GOT3 (cell line): ENCODE results near the gene GTF2F2.

Experiments used
- DNase-seq: peaks from one replicate; lab custom pipeline; 2025; ENCODE audit warnings: mixed read lengths; lab: John Stamatoyannopoulos, UW

The GTF2F2 gene, protein sequence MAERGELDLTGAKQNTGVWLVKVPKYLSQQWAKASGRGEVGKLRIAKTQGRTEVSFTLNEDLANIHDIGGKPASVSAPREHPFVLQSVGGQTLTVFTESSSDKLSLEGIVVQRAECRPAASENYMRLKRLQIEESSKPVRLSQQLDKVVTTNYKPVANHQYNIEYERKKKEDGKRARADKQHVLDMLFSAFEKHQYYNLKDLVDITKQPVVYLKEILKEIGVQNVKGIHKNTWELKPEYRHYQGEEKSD

GRCh38 chr13:45119991-45120864, at the start of gene GTF2F2:
GTF2F2 (plus strand) TSS chr13:45120510; CDS start chr13:45120656, 146 bp downstream.
- DNase-seq: peak; percentile 68

- DNase-seq: no peak
Observed at GRCh38 chr13:45073809-45074208, 46.5 kb upstream of the GTF2F2 start.

- DNase-seq: no peak
Observed at GRCh38 chr13:45074721-45075120, 45.6 kb upstream of the GTF2F2 start.

GRCh38 chr13:45078003-45078402, 42.3 kb upstream of the GTF2F2 start:
- no peak for DNase-seq

DNA sequence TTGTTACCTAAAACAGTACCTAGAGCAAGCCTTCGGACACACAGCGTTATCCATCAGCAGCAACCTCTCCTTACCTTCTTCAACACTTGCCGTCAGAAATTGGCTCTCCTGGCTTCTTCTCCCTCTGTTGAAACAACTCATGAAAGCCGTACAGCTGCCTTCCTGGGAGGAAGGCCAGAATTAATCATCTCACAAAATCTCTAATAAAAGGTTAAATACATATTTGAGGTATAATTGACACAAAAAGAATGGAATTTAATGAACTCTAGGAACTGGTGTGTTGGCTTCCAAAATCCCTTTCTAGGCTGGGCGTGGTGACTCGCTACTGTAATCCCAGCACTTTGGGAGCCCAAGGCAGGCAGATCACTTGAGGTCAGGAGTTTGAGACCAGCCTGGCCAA, 37.3 kb upstream of the GTF2F2 start:
- no peak for DNase-seq

GRCh38 chr13:45084515-45084914, 35.8 kb upstream of the GTF2F2 start:
- no peak for DNase-seq

GRCh38 chr13:45086484-45086883, 33.8 kb upstream of the GTF2F2 start:
- no peak for DNase-seq

GRCh38 chr13:45092663-45093062, 27.6 kb upstream of the GTF2F2 start:
- DNase-seq: no peak

DNA sequence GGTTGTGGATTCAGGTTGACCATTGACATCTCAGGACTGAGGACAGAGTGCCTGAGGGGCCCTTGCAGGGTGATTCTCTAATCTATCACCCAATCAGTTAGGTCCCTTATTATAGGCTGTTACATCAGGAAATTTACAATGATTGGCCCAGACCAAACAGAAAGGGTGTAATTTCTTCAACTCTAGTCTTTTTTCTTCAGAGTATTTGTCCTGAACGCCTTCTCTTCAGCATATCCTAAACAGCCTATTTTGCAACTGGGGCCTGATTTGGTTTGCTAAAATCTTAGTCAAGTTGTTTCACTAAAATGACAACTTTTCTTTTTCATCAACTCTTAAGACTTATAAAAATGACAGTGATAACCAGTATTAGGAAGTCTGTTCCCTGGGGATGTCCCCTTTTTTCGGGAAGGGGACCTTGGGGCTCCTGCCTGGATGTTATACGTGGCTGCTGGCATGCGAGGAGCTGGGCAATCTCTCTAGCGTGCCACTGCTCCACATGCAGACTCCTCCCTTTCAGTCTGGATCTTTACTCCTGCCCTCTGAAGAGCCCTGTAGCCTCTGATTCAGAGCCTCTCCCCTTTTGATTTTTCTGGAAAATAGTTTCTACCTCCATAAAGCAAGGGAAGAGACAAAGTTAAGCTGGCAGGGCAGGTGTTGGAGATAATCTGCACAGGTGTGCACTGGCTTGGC, 19.6 kb upstream of the GTF2F2 start:
- DNase-seq: no peak

DNA sequence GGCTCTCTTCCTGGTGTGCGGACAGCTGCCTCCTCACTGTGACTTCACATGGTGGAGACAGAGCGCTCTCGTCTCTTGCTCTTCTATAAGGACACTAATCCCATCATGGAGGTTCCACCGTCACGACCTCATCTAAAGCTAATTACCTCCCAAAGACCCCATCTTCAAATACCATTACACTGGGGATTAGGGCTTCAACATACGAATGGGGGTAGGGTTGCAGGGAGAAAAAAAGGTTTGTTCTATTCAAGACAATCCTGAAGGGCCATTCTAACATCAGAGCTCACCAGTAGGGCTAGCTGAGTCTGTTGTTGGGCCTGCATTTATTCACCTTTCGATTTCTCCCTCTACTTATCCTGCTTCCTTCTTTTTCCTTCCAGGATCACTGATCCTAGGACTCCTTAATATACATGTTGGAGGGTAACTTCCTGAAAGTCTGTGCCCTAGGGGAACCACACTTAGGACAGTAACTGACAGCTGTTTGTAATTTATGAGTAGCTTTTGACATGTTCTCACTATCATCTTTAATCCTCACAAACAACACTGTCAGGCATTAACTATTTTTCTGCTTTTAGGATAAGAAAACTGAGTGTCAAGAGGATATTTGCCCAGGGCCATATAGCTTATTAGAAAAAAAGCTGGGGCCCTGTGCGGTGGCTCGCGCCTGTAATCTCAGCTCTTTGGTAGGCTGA, 18.8 kb upstream of the GTF2F2 start:
- DNase-seq: no peak

GRCh38 chr13:45102136-45102507, 18.2 kb upstream of the GTF2F2 start:
- no peak for DNase-seq

DNA sequence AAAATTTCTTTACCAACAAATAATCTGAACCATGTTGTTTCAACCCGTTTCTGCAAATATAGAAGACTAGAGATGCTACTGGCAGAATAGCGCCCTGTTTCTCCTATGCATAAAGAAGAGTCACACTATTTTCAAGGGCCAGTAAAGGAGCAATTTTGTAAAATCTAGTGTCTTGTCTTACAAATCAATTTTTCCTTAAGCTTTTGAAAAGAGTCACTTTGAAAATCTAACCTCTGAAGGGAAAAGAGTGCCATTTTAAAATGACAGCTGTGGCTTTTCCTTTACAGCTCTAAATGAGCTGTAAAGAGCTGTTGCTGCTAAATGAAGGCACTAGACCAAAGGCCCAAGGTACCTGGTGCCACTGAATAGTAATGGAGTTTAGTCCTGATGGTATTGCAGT, 16.9 kb upstream of the GTF2F2 start:
- no peak for DNase-seq

GRCh38 chr13:45104261-45104660, 16.0 kb upstream of the GTF2F2 start:
- DNase-seq: no peak

DNA sequence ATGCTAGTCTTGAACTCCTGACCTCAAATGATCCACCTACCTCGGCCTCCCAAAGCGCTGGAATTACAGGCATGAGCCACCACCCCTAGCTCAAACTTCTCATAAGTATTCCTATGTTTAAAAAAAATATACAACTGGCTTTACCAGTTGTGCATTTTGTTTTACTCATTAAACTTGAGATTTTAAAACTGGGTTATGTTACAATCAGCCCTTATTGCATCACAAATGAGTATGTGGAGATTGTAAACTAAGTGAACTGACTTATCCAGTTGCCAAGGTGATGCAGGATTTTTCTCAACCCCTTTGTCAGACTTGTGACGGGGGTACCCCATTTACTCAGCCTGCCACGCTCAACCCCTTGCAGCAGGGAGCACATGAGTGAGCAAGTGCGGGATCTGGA, 14.4 kb upstream of the GTF2F2 start:
- no peak for DNase-seq

- DNase-seq: no peak
Observed at GRCh38 chr13:45107539-45107938, 12.8 kb upstream of the GTF2F2 start.

GRCh38 chr13:45108716-45109101, 11.6 kb upstream of the GTF2F2 start:
- DNase-seq: no peak

DNA sequence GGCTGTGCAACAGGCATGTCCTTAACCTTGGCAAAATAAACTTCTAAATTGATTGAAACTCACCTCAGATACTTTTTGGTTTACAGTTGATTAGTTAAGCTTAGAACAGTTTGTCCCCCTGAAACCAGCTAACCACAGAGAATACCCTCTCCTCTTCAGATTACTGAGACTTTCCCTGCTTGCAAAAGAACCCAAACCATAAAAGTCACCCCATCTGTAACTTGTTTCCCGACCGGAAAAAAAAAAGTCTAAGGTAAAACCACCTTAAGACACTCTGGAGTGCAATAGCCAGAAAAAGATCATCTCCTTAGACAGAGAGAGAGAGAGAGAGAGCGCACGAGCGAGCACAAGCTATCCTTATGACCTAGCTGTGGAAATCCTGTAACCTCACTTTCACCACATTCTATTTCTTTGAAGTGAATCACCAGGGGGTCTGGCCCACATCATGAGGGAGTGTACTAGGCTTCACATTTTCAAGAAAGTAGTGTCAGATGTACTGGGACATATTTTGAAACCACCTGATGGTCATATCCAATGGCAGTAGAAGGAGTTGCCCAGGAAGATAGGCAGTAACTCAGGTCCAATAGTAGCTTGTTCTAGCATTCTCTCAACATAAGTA, 11.1 kb upstream of the GTF2F2 start:
- DNase-seq: no peak

DNA sequence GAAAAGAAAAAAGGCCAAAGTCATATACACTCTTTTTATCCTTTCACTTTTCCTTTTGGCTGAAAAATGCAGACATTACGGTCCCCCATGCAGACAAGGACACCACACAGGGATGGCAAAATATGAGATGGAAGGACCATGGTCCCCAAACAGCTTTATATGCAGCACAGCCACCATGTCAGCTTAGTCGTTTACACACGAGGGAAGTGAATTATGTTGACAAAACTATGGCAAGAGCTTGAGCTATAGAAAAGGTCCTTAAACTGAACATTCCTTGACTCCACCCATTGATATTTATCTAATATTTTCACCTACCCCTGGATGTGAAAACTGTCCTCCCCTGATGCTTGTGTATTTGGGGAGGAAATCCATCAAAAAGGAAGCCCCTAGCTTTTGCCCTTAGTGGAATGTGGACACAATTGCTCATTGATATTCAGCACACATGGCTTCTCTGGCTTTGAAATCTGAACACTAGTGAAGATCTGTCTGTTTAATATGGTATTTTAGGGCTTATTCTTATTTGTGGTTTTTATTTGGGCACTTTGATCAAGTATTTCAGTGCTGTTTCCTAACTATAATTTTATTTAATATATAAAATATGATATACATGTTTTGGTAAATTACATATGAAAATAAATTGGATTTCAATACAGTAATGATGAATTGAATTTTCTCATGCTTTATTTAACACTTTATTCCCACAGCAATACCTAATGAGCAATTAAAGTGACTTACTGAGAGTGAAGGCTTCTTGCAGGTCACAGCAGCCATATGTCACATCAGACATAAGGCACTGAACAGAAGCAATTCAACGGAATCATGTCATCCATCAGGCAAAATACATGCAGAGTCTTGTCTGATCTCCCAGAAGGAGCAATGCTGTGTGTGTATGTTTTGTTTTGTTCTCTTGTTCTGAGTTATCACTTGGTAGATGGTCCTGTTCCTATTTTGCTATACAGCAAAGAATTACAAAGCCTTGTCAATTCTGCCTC, 6.8 kb upstream of the GTF2F2 start:
- DNase-seq: no peak

DNA sequence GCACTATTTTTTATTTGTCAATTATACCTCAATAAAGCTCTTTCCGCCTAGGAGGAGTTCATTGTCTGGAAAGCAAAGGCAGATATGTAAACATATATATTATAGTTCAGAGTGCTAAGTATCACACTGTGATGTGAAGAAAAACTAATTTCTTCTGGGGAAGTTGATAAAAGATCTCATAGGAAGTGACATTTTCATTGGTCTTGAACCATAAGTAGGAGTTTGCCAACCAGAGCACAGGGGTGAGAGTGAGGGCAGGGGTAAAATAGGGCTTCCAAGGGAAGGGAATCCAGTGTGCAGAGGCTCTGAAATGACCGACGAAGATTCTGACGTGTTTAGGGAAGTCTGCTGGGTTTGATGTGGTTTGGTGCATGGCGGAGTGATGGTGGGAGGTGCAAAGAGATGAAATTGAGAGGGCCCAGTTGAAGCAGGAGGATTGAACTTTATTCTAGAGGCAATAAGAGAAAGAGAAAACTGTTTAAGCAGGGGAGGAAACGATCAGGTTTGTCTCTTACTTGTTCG, 780 bp upstream of the GTF2F2 start:
- DNase-seq: no peak
